Measurements from ENCODE around the gene ZFYVE1. TPM values are rescaled to one million over a fixed set of nuclear protein-coding genes. Genes with fewer than 3 reads are reported as not detected.
"Not testable (repeated sequence)": the region's sequence is repeated elsewhere in the genome, so short reads cannot be mapped to it uniquely, and the experiment has no call there.

The ZFYVE1 gene
- polyA plus RNA-seq, 1 of the 3 experiments (the other 2 are of a cell fraction) = 18.6 TPM

DNA sequence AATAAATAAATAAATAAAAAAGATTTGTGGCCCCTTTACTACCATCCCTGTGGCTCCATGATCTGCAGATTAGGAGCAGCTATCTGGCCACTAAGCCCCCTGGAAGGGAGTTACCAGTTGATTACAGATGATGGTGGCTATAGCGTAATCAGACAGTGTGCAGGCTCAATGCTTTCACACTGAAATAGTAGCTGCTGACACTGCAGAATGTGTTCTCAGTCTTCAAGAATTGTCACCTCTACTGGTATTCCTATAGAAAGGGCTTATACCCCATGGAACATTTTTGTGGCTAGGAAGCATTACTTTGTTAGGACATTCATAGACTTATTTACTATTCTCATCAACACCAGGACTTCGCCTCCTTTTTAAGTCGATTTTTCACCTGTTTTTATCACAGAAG is 69.7 kb downstream of the ZFYVE1 start (continued):
- TF ChIP-seq RXRA (IDR thresholded peaks at IDR 0.05; ENCODE audit: borderline replicate concordance, low read depth) = no peak

DNA sequence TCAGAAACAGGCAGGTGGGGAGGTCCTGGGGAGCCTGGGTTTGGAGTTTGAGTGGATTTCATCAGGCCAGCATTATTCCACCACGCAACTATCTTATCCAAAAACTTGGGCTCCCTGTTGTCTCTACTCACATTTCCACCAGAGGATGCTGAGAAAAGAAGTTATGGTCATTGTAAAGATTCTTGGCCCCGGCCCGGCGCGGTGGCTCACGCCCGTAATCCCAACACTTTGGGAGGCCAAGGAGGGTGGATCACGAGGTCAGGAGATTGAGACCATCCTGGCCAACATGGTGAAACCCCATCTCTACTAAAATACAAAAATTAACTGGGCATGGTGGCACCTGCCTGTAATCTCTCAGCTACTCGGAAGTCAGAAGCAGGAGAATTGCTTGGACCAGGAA is 70.2 kb downstream of the ZFYVE1 start:
- H3K9ac ChIP-seq; H3K27me3 ChIP-seq (ENCODE audit: insufficient read depth); H3K4me2 ChIP-seq; H3K9me2 ChIP-seq; H3K27ac ChIP-seq (ENCODE audit: low read depth in 2 of 2, low read length in 1 of 2); H2AFZ ChIP-seq (ENCODE audit: low read depth); H3K4me1 ChIP-seq (ENCODE audit: control insufficient read depth in 1 of 2, insufficient read depth in 2 of 2, low read depth in 1 of 2, low read length in 1 of 2); H3K4me3 ChIP-seq (ENCODE audit: low read depth in 2 of 2, low read length in 1 of 2); H3K9me3 ChIP-seq; H3F3A ChIP-seq (replicated peaks; ENCODE audit: insufficient read depth); DNase-seq; POLR2A ChIA-PET; H4K20me1 ChIP-seq (ENCODE audit: insufficient read depth); H3K79me2 ChIP-seq (ENCODE audit: insufficient read depth): not testable (repeated sequence)
- peaks cover 11 to 22% of the 10 kb centered on the region in 2 experiments for H3K36me3 ChIP-seq (replicated peaks in 1 of 2; ENCODE audit: control insufficient read depth in 1 of 2, insufficient read depth in 2 of 2, low read length in 1 of 2)
- CTCF ChIA-PET = interaction anchor here (2.5 to 3.4 kb wide), 2 partner anchors 8 to 444 kb away, joined by 13 to 30 read pairs; no protein-coding TSS in a partner anchor
- WGBS (ENCODE audit: low lambda C conversion rate) = 91% methylated on average over 9 of the region's 9 CpGs

DNA sequence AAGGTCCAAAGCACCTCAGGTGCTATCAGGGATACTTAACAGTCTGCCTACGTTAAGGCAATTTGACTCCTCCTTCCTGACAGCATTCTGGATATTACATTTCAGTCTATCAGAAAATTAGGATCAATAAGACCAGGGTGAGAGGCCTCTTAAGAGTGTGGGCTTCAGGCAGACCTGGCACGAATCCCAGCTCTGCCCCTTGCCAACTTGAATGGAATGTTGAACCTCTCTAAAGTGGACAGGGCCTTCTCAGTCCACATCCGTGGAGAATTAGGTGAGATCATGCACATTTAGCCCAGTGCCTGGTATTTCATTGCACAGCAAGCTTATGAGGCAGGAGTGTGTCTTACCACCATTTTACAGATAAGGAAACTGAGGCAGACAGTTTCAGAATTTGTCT is 74.7 kb downstream of the ZFYVE1 start:
- Histone ChIP-seq H3K9me3 (no peaks in the 10 kb centered on the region), H3K4me1 (ENCODE audit: control insufficient read depth in 1 of 2, insufficient read depth in 2 of 2, low read depth in 1 of 2, low read length in 1 of 2) (no peaks in the 10 kb centered on the region), H2AFZ (ENCODE audit: low read depth) (no peak overlapping the region), H3K9me2 (no peaks in the 10 kb centered on the region), H4K20me1 (ENCODE audit: insufficient read depth) (no peaks in the 10 kb centered on the region), H3K36me3 (replicated peaks in 1 of 2; ENCODE audit: control insufficient read depth in 1 of 2, insufficient read depth in 2 of 2, low read length in 1 of 2) (peaks cover 6 to 16% of the 10 kb centered on the region in 2 experiments), H3K9ac (no peak overlapping the region), H3K27me3 (ENCODE audit: insufficient read depth) (no peaks in the 10 kb centered on the region), H3F3A (replicated peaks; ENCODE audit: insufficient read depth) (no peaks in the 10 kb centered on the region), H3K4me3 (ENCODE audit: low read depth in 2 of 2, low read length in 1 of 2) (no peak overlapping the region), H3K4me2 (no peak overlapping the region), H3K79me2 (ENCODE audit: insufficient read depth) (no peaks in the 10 kb centered on the region), H3K27ac (ENCODE audit: low read depth in 2 of 2, low read length in 1 of 2) (no peak overlapping the region)
- POLR2A ChIA-PET = no interaction called here
- TF ChIP-seq, protein P1, sequence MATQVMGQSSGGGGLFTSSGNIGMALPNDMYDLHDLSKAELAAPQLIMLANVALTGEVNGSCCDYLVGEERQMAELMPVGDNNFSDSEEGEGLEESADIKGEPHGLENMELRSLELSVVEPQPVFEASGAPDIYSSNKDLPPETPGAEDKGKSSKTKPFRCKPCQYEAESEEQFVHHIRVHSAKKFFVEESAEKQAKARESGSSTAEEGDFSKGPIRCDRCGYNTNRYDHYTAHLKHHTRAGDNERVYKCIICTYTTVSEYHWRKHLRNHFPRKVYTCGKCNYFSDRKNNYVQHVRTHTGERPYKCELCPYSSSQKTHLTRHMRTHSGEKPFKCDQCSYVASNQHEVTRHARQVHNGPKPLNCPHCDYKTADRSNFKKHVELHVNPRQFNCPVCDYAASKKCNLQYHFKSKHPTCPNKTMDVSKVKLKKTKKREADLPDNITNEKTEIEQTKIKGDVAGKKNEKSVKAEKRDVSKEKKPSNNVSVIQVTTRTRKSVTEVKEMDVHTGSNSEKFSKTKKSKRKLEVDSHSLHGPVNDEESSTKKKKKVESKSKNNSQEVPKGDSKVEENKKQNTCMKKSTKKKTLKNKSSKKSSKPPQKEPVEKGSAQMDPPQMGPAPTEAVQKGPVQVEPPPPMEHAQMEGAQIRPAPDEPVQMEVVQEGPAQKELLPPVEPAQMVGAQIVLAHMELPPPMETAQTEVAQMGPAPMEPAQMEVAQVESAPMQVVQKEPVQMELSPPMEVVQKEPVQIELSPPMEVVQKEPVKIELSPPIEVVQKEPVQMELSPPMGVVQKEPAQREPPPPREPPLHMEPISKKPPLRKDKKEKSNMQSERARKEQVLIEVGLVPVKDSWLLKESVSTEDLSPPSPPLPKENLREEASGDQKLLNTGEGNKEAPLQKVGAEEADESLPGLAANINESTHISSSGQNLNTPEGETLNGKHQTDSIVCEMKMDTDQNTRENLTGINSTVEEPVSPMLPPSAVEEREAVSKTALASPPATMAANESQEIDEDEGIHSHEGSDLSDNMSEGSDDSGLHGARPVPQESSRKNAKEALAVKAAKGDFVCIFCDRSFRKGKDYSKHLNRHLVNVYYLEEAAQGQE (IDR thresholded peaks at IDR 0.05; ENCODE audit: low read depth, low read length) = no peak
- WGBS (ENCODE audit: low lambda C conversion rate) = 72% methylated on average over 3 of the region's 3 CpGs
- CTCF ChIA-PET = interaction anchor here (0.9 to 6.7 kb wide), 3 partner anchors 9 to 437 kb away, joined by 4 to 269 read pairs (median 7); no protein-coding TSS in a partner anchor
- no peak for DNase-seq

DNA sequence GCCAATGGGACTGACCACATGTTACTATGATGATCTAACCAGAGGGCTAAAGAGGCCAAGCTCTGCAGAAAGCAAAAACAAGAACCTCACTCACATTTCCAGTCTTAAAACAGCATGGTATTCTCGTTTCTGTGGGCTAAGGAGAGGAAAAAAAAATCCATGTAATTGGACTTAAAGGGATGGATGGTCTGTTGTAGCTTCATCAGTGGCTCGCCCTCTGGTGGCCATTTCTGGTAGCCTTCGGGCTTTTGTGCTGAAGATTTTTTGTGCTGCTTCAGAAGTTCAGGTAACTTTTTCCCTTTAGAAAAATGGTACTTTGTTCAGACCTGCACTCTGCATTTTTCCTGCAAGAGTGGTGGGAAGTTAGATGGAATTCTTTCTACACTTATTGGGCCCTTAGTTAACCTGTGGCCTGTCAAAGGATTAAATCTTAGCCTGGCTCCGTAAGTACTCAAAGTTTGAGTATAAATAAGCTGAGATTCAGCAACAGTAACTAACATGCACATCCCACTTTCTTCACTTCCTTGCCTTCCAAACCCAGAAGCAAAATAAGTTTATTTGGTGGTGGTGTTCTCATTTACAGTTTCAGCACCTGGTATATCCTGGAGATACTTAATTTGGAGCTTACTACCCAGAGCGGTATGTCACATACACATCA is 78.3 kb downstream of the ZFYVE1 start:
- Histone ChIP-seq H3F3A (replicated peaks; ENCODE audit: insufficient read depth) (no peaks in the 10 kb centered on the region), H4K20me1 (ENCODE audit: insufficient read depth) (no peaks in the 10 kb centered on the region), H3K4me1 (ENCODE audit: control insufficient read depth in 1 of 2, insufficient read depth in 2 of 2, low read depth in 1 of 2, low read length in 1 of 2) (no peaks in the 10 kb centered on the region), H3K9me2 (no peaks in the 10 kb centered on the region), H3K4me3 (ENCODE audit: low read depth in 2 of 2, low read length in 1 of 2) (peak overlapping the region in 1 of 2 experiments; percentile 33; a peak in 1 of 4 replicates), H3K79me2 (ENCODE audit: insufficient read depth) (no peaks in the 10 kb centered on the region), H3K9ac (no peak overlapping the region), H3K36me3 (replicated peaks in 1 of 2; ENCODE audit: control insufficient read depth in 1 of 2, insufficient read depth in 2 of 2, low read length in 1 of 2) (peaks cover 0 to 6% of the 10 kb centered on the region in 2 experiments), H2AFZ (ENCODE audit: low read depth) (no peak overlapping the region), H3K27ac (ENCODE audit: low read depth in 2 of 2, low read length in 1 of 2) (no peak overlapping the region), H3K9me3 (no peaks in the 10 kb centered on the region), H3K27me3 (ENCODE audit: insufficient read depth) (no peaks in the 10 kb centered on the region), H3K4me2 (no peak overlapping the region)
- TF ChIP-seq SMC3 (IDR thresholded peaks at IDR 0.05; ENCODE audit: low read depth, low read length) (peak; percentile 86), RFX5 (IDR thresholded peaks at IDR 0.05; ENCODE audit: low read length) (no peak), RAD21 (IDR thresholded peaks at IDR 0.05; ENCODE audit: low read length) (peak; percentile 74)
- TF ChIP-seq, protein P2, sequence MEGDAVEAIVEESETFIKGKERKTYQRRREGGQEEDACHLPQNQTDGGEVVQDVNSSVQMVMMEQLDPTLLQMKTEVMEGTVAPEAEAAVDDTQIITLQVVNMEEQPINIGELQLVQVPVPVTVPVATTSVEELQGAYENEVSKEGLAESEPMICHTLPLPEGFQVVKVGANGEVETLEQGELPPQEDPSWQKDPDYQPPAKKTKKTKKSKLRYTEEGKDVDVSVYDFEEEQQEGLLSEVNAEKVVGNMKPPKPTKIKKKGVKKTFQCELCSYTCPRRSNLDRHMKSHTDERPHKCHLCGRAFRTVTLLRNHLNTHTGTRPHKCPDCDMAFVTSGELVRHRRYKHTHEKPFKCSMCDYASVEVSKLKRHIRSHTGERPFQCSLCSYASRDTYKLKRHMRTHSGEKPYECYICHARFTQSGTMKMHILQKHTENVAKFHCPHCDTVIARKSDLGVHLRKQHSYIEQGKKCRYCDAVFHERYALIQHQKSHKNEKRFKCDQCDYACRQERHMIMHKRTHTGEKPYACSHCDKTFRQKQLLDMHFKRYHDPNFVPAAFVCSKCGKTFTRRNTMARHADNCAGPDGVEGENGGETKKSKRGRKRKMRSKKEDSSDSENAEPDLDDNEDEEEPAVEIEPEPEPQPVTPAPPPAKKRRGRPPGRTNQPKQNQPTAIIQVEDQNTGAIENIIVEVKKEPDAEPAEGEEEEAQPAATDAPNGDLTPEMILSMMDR (IDR thresholded peaks at IDR 0.05) = peak; percentile 94
- WGBS (ENCODE audit: low lambda C conversion rate) = 40% methylated on average over 5 of the region's 5 CpGs
- peak; percentile 70 for DNase-seq
- ChIA-PET CTCF (interaction anchor here (0.6 to 6.7 kb wide), 59 partner anchors 10 to 499 kb away, joined by 3 to 269 read pairs (median 4); partner anchors contain the start of genes DCAF4, DPF3 and RBM25), POLR2A (interaction anchor here (0.8 to 1.0 kb wide), 2 partner anchors 433 to 435 kb away, joined by 3 read pairs; no protein-coding TSS in a partner anchor)

All from SK-N-SH (cell line).